Loucy (cell line): ENCODE data around the gene ATXN7L3B.

Experiments used
- H2AFZ ChIP-seq: fragments of 200-600 bp; sonication (generic); 2 replicates; pipeline ENCODE4 v1.6.0; 2016; ENCODE audit warnings: antibody characterized with exemption, mild to moderate bottlenecking, low read length, moderate library complexity
- H3F3A ChIP-seq: fragments of 200-600 bp; 2 replicates; pipeline ENCODE4 v1.6.0; 2016; ENCODE audit warnings: antibody characterized with exemption, low read depth, mild to moderate bottlenecking
- H3K27me3 ChIP-seq: fragments of 200-600 bp; sonication (generic); 2 replicates; pipeline ENCODE4 v1.6.1; 2014; ENCODE audit warnings: low read length, mild to moderate bottlenecking; ENCODE audit not compliant: insufficient read depth, poor library complexity, severe bottlenecking
- H3K36me3 ChIP-seq: fragments of 200-600 bp; sonication (generic); 2 replicates; pipeline ENCODE4 v1.6.1; 2016; ENCODE audit warnings: low read length; ENCODE audit not compliant: insufficient read depth
- H3K4me1 ChIP-seq: fragments of 200-600 bp; sonication (generic); 2 replicates; pipeline ENCODE4 v1.5.1; 2014; ENCODE audit warnings: low read length, mild to moderate bottlenecking; ENCODE audit not compliant: insufficient read depth, poor library complexity, severe bottlenecking
- H3K4me2 ChIP-seq: fragments of 200-600 bp; sonication (generic); 2 replicates; pipeline ENCODE4 v1.6.0; 2014; ENCODE audit warnings: antibody characterized with exemption, low read length, low read depth, mild to moderate bottlenecking; ENCODE audit not compliant: poor library complexity, severe bottlenecking
- H3K4me3 ChIP-seq: fragments of 200-600 bp; sonication (generic); 2 replicates; pipeline ENCODE4 v1.5.1; 2014; ENCODE audit warnings: low read length, mild to moderate bottlenecking, mixed read lengths; ENCODE audit not compliant: poor library complexity, severe bottlenecking
- H3K79me2 ChIP-seq: fragments of 200-600 bp; sonication (generic); 2 replicates; pipeline ENCODE4 v1.6.1; 2014; ENCODE audit warnings: low read length; ENCODE audit not compliant: insufficient read depth
- H3K9ac ChIP-seq: fragments of 200-600 bp; sonication (generic); 2 replicates; pipeline ENCODE4 v1.6.0; 2014; ENCODE audit warnings: mild to moderate bottlenecking, low read depth, low read length, moderate library complexity; ENCODE audit not compliant: poor library complexity, severe bottlenecking
- H3K9me2 ChIP-seq: fragments of 200-600 bp; sonication (generic); replicated peaks from 2 replicates; pipeline ENCODE4 v1.6.1; 2016; ENCODE audit warnings: low read depth, low read length, mixed read lengths
- H3K9me3 ChIP-seq: fragments of 200-600 bp; sonication (generic); 2 replicates; pipeline ENCODE4 v1.6.1; 2014; ENCODE audit warnings: mild to moderate bottlenecking, antibody characterized with exemption, low read length, low read depth; ENCODE audit not compliant: insufficient read depth
- H4K20me1 ChIP-seq: fragments of 200-600 bp; sonication (generic); 2 replicates; pipeline ENCODE4 v1.6.0; 2014; ENCODE audit warnings: antibody characterized with exemption, low read length, mild to moderate bottlenecking; ENCODE audit not compliant: insufficient read depth, poor library complexity, severe bottlenecking
- CTCF ChIP-seq: fragments of 200-600 bp; sonication (generic); conservative IDR thresholded peaks from 2 replicates; pipeline ENCODE4 v1.5.1; 2014; ENCODE audit warnings: mild to moderate bottlenecking, antibody characterized with exemption, low read length
- EZH2phosphoT487 ChIP-seq: fragments of 200-600 bp; IDR thresholded peaks from 2 replicates; pipeline ENCODE4 v1.6.1; 2018; ENCODE audit warnings: antibody characterized with exemption, mild to moderate bottlenecking, moderate library complexity, borderline replicate concordance

Gene ATXN7L3B

GRCh38 chr12:74535536-74535935, 2.1 kb upstream of the ATXN7L3B start:
- no peak overlapping the region for H3K4me2 ChIP-seq
- H3K4me1 ChIP-seq, result peaks cover 17% of the 10 kb centered on the region
- peaks cover 3% of the 10 kb centered on the region; the same call in 1 of the 2 replicates for H3F3A ChIP-seq
- H3K79me2 ChIP-seq, result peaks cover 29% of the 10 kb centered on the region
- 0 out of 2 replicates have a peak, but pooled peaks cover 3% of the 10 kb centered on the region for H3K36me3 ChIP-seq
- H2AFZ ChIP-seq, result no peak overlapping the region
- H3K9me2 ChIP-seq, result no peaks in the 10 kb centered on the region
- H3K27me3 ChIP-seq, result no peaks in the 10 kb centered on the region
- H4K20me1 ChIP-seq, result peaks cover 25% of the 10 kb centered on the region
- no peak overlapping the region for H3K4me3 ChIP-seq
- H3K9me3 ChIP-seq, result no peaks in the 10 kb centered on the region
- no peak overlapping the region for H3K9ac ChIP-seq
- TF ChIP-seq CTCF, result no peak
- TF ChIP-seq EZH2phosphoT487, result no peak

- H3K9me2 ChIP-seq, result no peaks in the 10 kb centered on the region
- H3K9me3 ChIP-seq, result no peaks in the 10 kb centered on the region
- H4K20me1 ChIP-seq, result peaks cover 42% of the 10 kb centered on the region
- H3K4me3 ChIP-seq, result peak overlapping the region; percentile 95
- H3K4me1 ChIP-seq, result peaks cover 33% of the 10 kb centered on the region
- H3F3A ChIP-seq, result peaks cover 3% of the 10 kb centered on the region; the same call in 1 of the 2 replicates
- H3K79me2 ChIP-seq, result peaks cover 45% of the 10 kb centered on the region
- no peaks in the 10 kb centered on the region for H3K27me3 ChIP-seq
- TF ChIP-seq CTCF, result peak; percentile 87
- TF ChIP-seq EZH2phosphoT487, result no peak
- 0 out of 2 replicates have a peak, but pooled peaks cover 7% of the 10 kb centered on the region for H3K36me3 ChIP-seq
- H3K9ac ChIP-seq, result peak overlapping the region; percentile 98
- peak overlapping the region; percentile 99 for H2AFZ ChIP-seq
- H3K4me2 ChIP-seq, result peak overlapping the region; percentile 98
Observed at GRCh38 chr12:74537126-74537706, 419 bp upstream of the ATXN7L3B start.

- no peaks in the 10 kb centered on the region for H3K27me3 ChIP-seq
- H3K9me2 ChIP-seq, result no peaks in the 10 kb centered on the region
- no peak for TF ChIP-seq EZH2phosphoT487
- TF ChIP-seq CTCF, result no peak
- H3F3A ChIP-seq, result peaks cover 3% of the 10 kb centered on the region; the same call in 1 of the 2 replicates
- H3K9me3 ChIP-seq, result no peaks in the 10 kb centered on the region
- 0 out of 2 replicates have a peak, but pooled peaks cover 7% of the 10 kb centered on the region for H3K36me3 ChIP-seq
- peak overlapping the region; percentile 98 for H3K9ac ChIP-seq
- peak overlapping the region; percentile 95 for H3K4me3 ChIP-seq
- peaks cover 58% of the 10 kb centered on the region for H3K79me2 ChIP-seq
- H3K4me2 ChIP-seq, result peak overlapping the region; percentile 98
- peak overlapping the region; percentile 99; the same call in 1 of the 2 replicates for H2AFZ ChIP-seq
- H4K20me1 ChIP-seq, result peaks cover 56% of the 10 kb centered on the region
- H3K4me1 ChIP-seq, result peaks cover 43% of the 10 kb centered on the region
Observed at GRCh38 chr12:74538491-74539258, 1.0 kb downstream of the ATXN7L3B start.
